Measurements from ENCODE around the gene ARFRP1. TPM values are rescaled to one million over a fixed set of nuclear protein-coding genes. Genes with fewer than 3 reads are reported as not detected.

The ARFRP1 gene
- total RNA-seq, 1 experiment from 2014 or later: 42.7 TPM

DNA sequence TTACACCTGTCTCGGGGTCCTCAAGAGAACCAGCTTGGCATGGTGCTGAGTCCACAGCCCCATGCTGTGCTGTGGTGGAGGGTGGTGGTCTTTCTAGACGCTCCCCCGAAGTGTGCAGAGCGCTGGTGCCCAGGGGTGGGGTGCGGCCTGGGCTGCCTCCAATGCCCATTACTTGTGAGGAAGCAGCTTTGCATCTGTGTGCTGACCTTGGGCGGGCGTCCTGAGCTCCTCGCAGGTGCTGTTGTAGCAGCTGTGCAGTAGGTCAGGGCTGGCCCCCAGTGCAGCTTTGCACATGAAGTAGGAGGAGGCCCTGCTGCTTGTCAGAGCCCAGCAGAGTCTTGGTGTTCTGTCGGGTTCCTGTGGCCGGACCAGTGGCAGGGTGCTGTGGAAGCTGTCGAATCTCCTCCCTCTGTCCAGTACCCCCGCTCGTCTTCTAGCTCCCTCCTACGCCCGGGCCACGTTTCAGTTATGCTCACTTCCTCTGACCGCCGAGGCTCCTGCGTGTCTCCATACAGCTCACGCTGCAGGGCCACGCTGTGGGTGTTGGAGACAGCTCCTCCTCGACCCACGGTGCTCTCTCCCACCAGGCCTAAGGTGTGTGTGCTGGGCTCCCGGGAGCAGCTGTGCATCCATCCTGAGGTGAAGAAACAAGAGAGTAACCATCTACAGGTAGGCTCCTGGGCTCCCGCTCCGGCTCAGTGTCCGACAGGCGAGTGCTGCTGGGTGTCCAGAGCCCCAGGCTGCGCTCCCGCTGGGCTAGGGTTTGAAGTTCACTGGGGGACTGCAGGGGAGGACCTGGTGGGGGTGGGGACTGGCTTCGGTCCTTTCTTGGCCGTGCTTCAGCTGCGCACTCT is 45.6 kb downstream of the ARFRP1 start:
- H2AK5ac ChIP-seq (ENCODE audit: insufficient read length, low read length): no peak overlapping the region
- H3K4me1 ChIP-seq (ENCODE audit: insufficient read depth, low read length): no peaks in the 10 kb centered on the region; the same call in 1 of the 2 replicates
- H3K27me3 Mint-ChIP-seq (ENCODE audit: low read depth): no peaks in the 10 kb centered on the region
- H4K91ac ChIP-seq (ENCODE audit: insufficient read length, low read depth, low read length): no peak overlapping the region
- no peak overlapping the region for H3K27ac Mint-ChIP-seq
- H4K8ac ChIP-seq (replicated peaks; ENCODE audit: insufficient read length, low read depth, low read length): no peak overlapping the region
- no peak overlapping the region for H3K18ac ChIP-seq (ENCODE audit: insufficient read length, low read depth, low read length)
- H3K9ac ChIP-seq (ENCODE audit: extremely low read depth, insufficient read length, low read length): no peak overlapping the region
- no peak overlapping the region for H3K23ac ChIP-seq (ENCODE audit: insufficient read length, low read depth, low read length)
- no peaks in the 10 kb centered on the region for H3K9me3 ChIP-seq (ENCODE audit: control insufficient read depth, low read depth, low read length)
- no peaks in the 10 kb centered on the region for H4K20me1 ChIP-seq (ENCODE audit: control insufficient read depth, insufficient read depth, insufficient read length)
- H3K79me1 ChIP-seq (ENCODE audit: insufficient read depth, low read depth, low read length, poor library complexity, severe bottlenecking): no peaks in the 10 kb centered on the region
- H2AFZ ChIP-seq (ENCODE audit: low read length): no peak overlapping the region
- H3K9me3 Mint-ChIP-seq: no peaks in the 10 kb centered on the region
- H2BK120ac ChIP-seq (ENCODE audit: low read depth, low read length, poor library complexity, severe bottlenecking): no peak overlapping the region
- H3K27ac ChIP-seq (ENCODE audit: insufficient read length, low read depth, low read length): no peak overlapping the region
- no peaks in the 10 kb centered on the region; the same call in 1 of the 2 replicates for H3K27me3 ChIP-seq (ENCODE audit: insufficient read depth, low read length)
- no peak overlapping the region for H2BK12ac ChIP-seq (ENCODE audit: insufficient read length, low read depth, low read length)
- H2BK15ac ChIP-seq (ENCODE audit: low read depth, low read length): no peak overlapping the region
- H3K36me3 Mint-ChIP-seq (ENCODE audit: insufficient read depth in 1 of 3, low read depth in 3 of 3): peaks cover 21 to 48% (median 39%) of the 10 kb centered on the region in 3 experiments
- no peak for DNase-seq
- no peak overlapping the region for H3K56ac ChIP-seq (ENCODE audit: insufficient read length, low read depth, low read length)
- no peak for TF ChIP-seq CTCF (conservative IDR thresholded peaks at IDR 0.05)
- H3K4me1 Mint-ChIP-seq: peaks cover 7 to 20% of the 10 kb centered on the region in 2 experiments
- H3K4ac ChIP-seq (ENCODE audit: low read depth, low read length): no peak overlapping the region
- H2BK5ac ChIP-seq (ENCODE audit: insufficient read length, low read length): no peak overlapping the region
- no peak overlapping the region for H4K5ac ChIP-seq (ENCODE audit: insufficient read length, low read depth, low read length)
- WGBS (ENCODE audit: extremely low coverage, insufficient read length, low lambda C conversion rate): no CpG with 5 or more reads among the region's 33 CpGs
- no peak overlapping the region for H2BK20ac ChIP-seq (ENCODE audit: low read depth, low read length, poor library complexity, severe bottlenecking)
- H3K79me2 ChIP-seq (ENCODE audit: insufficient read depth, low read length): no peaks in the 10 kb centered on the region
- no peak overlapping the region for H3T11ph ChIP-seq (ENCODE audit: low read length)
- no peak overlapping the region for H3K4me2 ChIP-seq (ENCODE audit: insufficient read depth, insufficient read length, low read length)
- no peak overlapping the region; a peak in 1 of 5 replicates for H3K4me3 Mint-ChIP-seq
- peaks cover 7% of the 10 kb centered on the region for H3K23me2 ChIP-seq (ENCODE audit: insufficient read length, low read depth, low read length, poor library complexity, severe bottlenecking)
- H3K14ac ChIP-seq (ENCODE audit: insufficient read depth, low read length): no peak overlapping the region
